GM21619 (cell line): Measurements from ENCODE around the gene PRM2.

ENCODE experiments used
- ATAC-seq: cut with Tn5 transposase; IDR thresholded peaks from one replicate; pipeline ENCODE4 v1.9.1; 2021; ENCODE audit not compliant: unreplicated experiment

The PRM2 gene

GRCh38 chr16:11276143-11276895, at the start of gene PRM2:
PRM2 (minus strand) TSS chr16:11276480; CDS start chr16:11276370, 110 bp downstream.
- no peak for ATAC-seq

GRCh38 chr16:11325404-11326083, 49.3 kb upstream of the PRM2 start:
- no peak for ATAC-seq

- no peak for ATAC-seq
Measured at GRCh38 chr16:11323551-11324336, 47.5 kb upstream of the PRM2 start.

- ATAC-seq, result no peak
Measured at GRCh38 chr16:11322823-11323222, 46.5 kb upstream of the PRM2 start.

GRCh38 chr16:11321662-11322061, 45.4 kb upstream of the PRM2 start:
- ATAC-seq, result no peak

GRCh38 chr16:11320170-11320569, 43.9 kb upstream of the PRM2 start:
- no peak for ATAC-seq

- no peak for ATAC-seq
Measured at GRCh38 chr16:11319529-11320146, 43.4 kb upstream of the PRM2 start.

- ATAC-seq, result no peak
Measured at GRCh38 chr16:11318817-11319216, 42.5 kb upstream of the PRM2 start.

GRCh38 chr16:11316331-11317015, 40.2 kb upstream of the PRM2 start:
- ATAC-seq, result no peak

- no peak for ATAC-seq
Measured at GRCh38 chr16:11315510-11315909, 39.2 kb upstream of the PRM2 start.

GRCh38 chr16:11314309-11314894, 38.1 kb upstream of the PRM2 start:
- ATAC-seq, result no peak

- ATAC-seq, result no peak
Measured at GRCh38 chr16:11313493-11314308, 37.4 kb upstream of the PRM2 start.

- ATAC-seq, result no peak
Measured at GRCh38 chr16:11312718-11313492, 36.6 kb upstream of the PRM2 start.

- peak; percentile 41 for ATAC-seq
Measured at GRCh38 chr16:11310997-11311561, 34.8 kb upstream of the PRM2 start.

GRCh38 chr16:11310634-11310977, 34.3 kb upstream of the PRM2 start:
- ATAC-seq, result no peak

- ATAC-seq, result no peak
Measured at GRCh38 chr16:11309895-11310633, 33.8 kb upstream of the PRM2 start.

GRCh38 chr16:11308493-11309283, 32.4 kb upstream of the PRM2 start:
- ATAC-seq, result no peak
